MG63 (cell line): Measurements from ENCODE around the gene ARHGEF7. TPM values are rescaled to one million over a fixed set of nuclear protein-coding genes. Genes with fewer than 3 reads are reported as not detected.
"Not testable (repeated sequence)": the region's sequence is repeated elsewhere in the genome, so short reads cannot be mapped to it uniquely, and the experiment has no call there.

Source experiments
- DNase-seq: peaks from one replicate; pipeline ENCODE4 v3.0.0-alpha.2; 2020
- H3K27me3 ChIP-seq: fragments of 250-450 bp; sonication (Bioruptor Pico); 2 replicates; pipeline ENCODE4 v1.5.1; 2020; ENCODE audit warnings: mild to moderate bottlenecking, moderate library complexity
- H3K36me3 ChIP-seq: fragments of 250-450 bp; sonication (Bioruptor Pico); 2 replicates; pipeline ENCODE4 v1.5.1; 2020; ENCODE audit warnings: mild to moderate bottlenecking, moderate library complexity
- H3K4me3 ChIP-seq: fragments of 250-450 bp; sonication (Bioruptor Pico); 2 replicates; pipeline ENCODE4 v1.5.1; 2020; ENCODE audit warnings: mild to moderate bottlenecking, moderate library complexity
- H3K9me3 ChIP-seq: fragments of 250-450 bp; sonication (Bioruptor Pico); 2 replicates; pipeline ENCODE4 v1.5.1; 2020; ENCODE audit warnings: mild to moderate bottlenecking, moderate library complexity
- total RNA-seq: library from RNA; depleted of rRNA; stranded (reverse); fragments of >200 nt; shearing (Covaris generic); gene quantifications from 2 replicates; pipeline ENCODE4 v1.2.3, GENCODE V29; 2014; ENCODE audit warnings: low replicate concordance

ARHGEF7 gene
- total RNA-seq, 1 experiment from 2014 or later, result 9.7 TPM

GRCh38 chr13:111241006-111241755, 126.1 kb downstream of the ARHGEF7 start:
- DNase-seq, result no peak
- Histone ChIP-seq H3K4me3 (no peak overlapping the region), H3K36me3 (peaks cover 16% of the 10 kb centered on the region), H3K27me3 (no peaks in the 10 kb centered on the region), H3K9me3 (no peaks in the 10 kb centered on the region)

GRCh38 chr13:111241862-111242261, 126.8 kb downstream of the ARHGEF7 start:
- Histone ChIP-seq H3K9me3 (no peaks in the 10 kb centered on the region), H3K27me3 (no peaks in the 10 kb centered on the region), H3K36me3 (peaks cover 16% of the 10 kb centered on the region), H3K4me3 (no peak overlapping the region)
- DNase-seq, result no peak

- no peak for DNase-seq
- Histone ChIP-seq H3K9me3 (no peaks in the 10 kb centered on the region), H3K27me3 (no peaks in the 10 kb centered on the region), H3K36me3 (peaks cover 16% of the 10 kb centered on the region), H3K4me3 (no peak overlapping the region)
Observed at GRCh38 chr13:111242585-111242984, 127.5 kb downstream of the ARHGEF7 start.

GRCh38 chr13:111243981-111244380, 128.9 kb downstream of the ARHGEF7 start:
- Histone ChIP-seq H3K36me3 (peaks cover 16% of the 10 kb centered on the region), H3K27me3 (no peaks in the 10 kb centered on the region), H3K4me3 (no peak overlapping the region), H3K9me3 (no peaks in the 10 kb centered on the region)
- DNase-seq, result no peak

GRCh38 chr13:111245576-111246384, 130.7 kb downstream of the ARHGEF7 start:
- H3K36me3 ChIP-seq, result peaks cover 16% of the 10 kb centered on the region
- no peak for DNase-seq

GRCh38 chr13:111247552-111247951, 132.4 kb downstream of the ARHGEF7 start:
- H3K36me3 ChIP-seq, result peaks cover 20% of the 10 kb centered on the region
- no peak overlapping the region for H3K4me3 ChIP-seq
- H3K27me3 ChIP-seq, result no peaks in the 10 kb centered on the region
- DNase-seq, result no peak
- H3K9me3 ChIP-seq, result no peaks in the 10 kb centered on the region

More at GRCh38 chr13:111245576-111246384, 130.7 kb downstream of the ARHGEF7 start:
- no peaks in the 10 kb centered on the region for H3K27me3 ChIP-seq
- H3K9me3 ChIP-seq, result no peaks in the 10 kb centered on the region
- no peak overlapping the region for H3K4me3 ChIP-seq

GRCh38 chr13:111248822-111249221, 133.7 kb downstream of the ARHGEF7 start:
- peaks cover 26% of the 10 kb centered on the region for H3K36me3 ChIP-seq
- no peak for DNase-seq
- H3K4me3 ChIP-seq, result no peak overlapping the region
- no peaks in the 10 kb centered on the region for H3K27me3 ChIP-seq
- no peaks in the 10 kb centered on the region for H3K9me3 ChIP-seq

GRCh38 chr13:111249637-111250360, 134.7 kb downstream of the ARHGEF7 start:
- no peak for DNase-seq
- H3K27me3 ChIP-seq, result no peaks in the 10 kb centered on the region
- peaks cover 20% of the 10 kb centered on the region for H3K36me3 ChIP-seq
- H3K9me3 ChIP-seq, result no peaks in the 10 kb centered on the region
- H3K4me3 ChIP-seq, result no peak overlapping the region

GRCh38 chr13:111251646-111252445, 136.7 kb downstream of the ARHGEF7 start:
- Histone ChIP-seq H3K36me3 (peaks cover 18% of the 10 kb centered on the region), H3K9me3 (no peaks in the 10 kb centered on the region), H3K4me3 (no peak overlapping the region), H3K27me3 (no peaks in the 10 kb centered on the region)
- DNase-seq, result no peak

- Histone ChIP-seq H3K4me3 (no peak overlapping the region), H3K36me3 (peaks cover 24% of the 10 kb centered on the region), H3K27me3 (no peaks in the 10 kb centered on the region), H3K9me3 (no peaks in the 10 kb centered on the region)
- DNase-seq, result no peak
Observed at GRCh38 chr13:111252446-111253364, 137.6 kb downstream of the ARHGEF7 start.

- no peak for DNase-seq
- Histone ChIP-seq H3K9me3 (no peaks in the 10 kb centered on the region), H3K36me3 (peaks cover 24% of the 10 kb centered on the region), H3K27me3 (no peaks in the 10 kb centered on the region), H3K4me3 (no peak overlapping the region)
Observed at GRCh38 chr13:111253365-111253872, 138.3 kb downstream of the ARHGEF7 start.

- Histone ChIP-seq H3K9me3 (no peaks in the 10 kb centered on the region), H3K27me3 (no peaks in the 10 kb centered on the region), H3K36me3 (peaks cover 32% of the 10 kb centered on the region), H3K4me3 (no peak overlapping the region)
- no peak for DNase-seq
Observed at GRCh38 chr13:111255228-111255790, 140.2 kb downstream of the ARHGEF7 start.

- no peaks in the 10 kb centered on the region for H3K27me3 ChIP-seq
- no peak overlapping the region for H3K4me3 ChIP-seq
- no peak for DNase-seq
- peaks cover 32% of the 10 kb centered on the region for H3K36me3 ChIP-seq
- no peaks in the 10 kb centered on the region for H3K9me3 ChIP-seq
Observed at GRCh38 chr13:111256458-111256857, 141.3 kb downstream of the ARHGEF7 start.

- H3K9me3 ChIP-seq, result no peaks in the 10 kb centered on the region
- H3K4me3 ChIP-seq, result no peak overlapping the region
- H3K27me3 ChIP-seq, result no peaks in the 10 kb centered on the region
- no peak for DNase-seq
- peaks cover 28% of the 10 kb centered on the region for H3K36me3 ChIP-seq
Observed at GRCh38 chr13:111256946-111257345, 141.8 kb downstream of the ARHGEF7 start.

GRCh38 chr13:111257899-111258298, 142.8 kb downstream of the ARHGEF7 start:
- not testable (repeated sequence) for H3K27me3 ChIP-seq, H3K9me3 ChIP-seq, H3K4me3 ChIP-seq, DNase-seq
- H3K36me3 ChIP-seq, result peaks cover 26% of the 10 kb centered on the region
